Measurements from ENCODE around the gene OPCML. TPM values are rescaled to one million over a fixed set of nuclear protein-coding genes. Genes with fewer than 3 reads are reported as not detected.

Gene OPCML
- total RNA-seq, 1 donor from 2014 or later, result not detected

GRCh38 chr11:132646890-132647289, 885.4 kb downstream of the OPCML start:
- Histone ChIP-seq H3K27me3 (no peaks in the 10 kb centered on the region), H3K9me3 (no peaks in the 10 kb centered on the region), H3K4me3 (no peak overlapping the region), H3K36me3 (no peaks in the 10 kb centered on the region), H3K4me1 (no peaks in the 10 kb centered on the region), H3K27ac (no peak overlapping the region)
- intact Hi-C loops (cut with DNase I), result no loop called here
- no peak for DNase-seq (ENCODE audit: extremely low spot score in 2 of 2)
- TF ChIP-seq POLR2A (IDR thresholded peaks at IDR 0.05) (no peak), CTCF (IDR thresholded peaks at IDR 0.05) (no peak)

- Histone ChIP-seq H3K4me3 (no peak overlapping the region), H3K9me3 (no peaks in the 10 kb centered on the region), H3K27me3 (no peaks in the 10 kb centered on the region), H3K27ac (no peak overlapping the region), H3K36me3 (no peaks in the 10 kb centered on the region), H3K4me1 (no peaks in the 10 kb centered on the region)
- TF ChIP-seq POLR2A (IDR thresholded peaks at IDR 0.05) (no peak), CTCF (IDR thresholded peaks at IDR 0.05) (no peak), POLR2AphosphoS5 (IDR thresholded peaks at IDR 0.05; ENCODE audit: insufficient read depth in 1 of 2, low read depth in 1 of 2) (no peak)
- intact Hi-C loops (cut with DNase I), result no loop called here
- DNase-seq (ENCODE audit: extremely low spot score in 2 of 2), result no peak
These were observed 887.6 kb downstream of the OPCML start for GRCh38 chr11:132644520-132645239.

- no peak for DNase-seq (ENCODE audit: extremely low spot score in 2 of 2)
- Histone ChIP-seq H3K4me3 (no peak overlapping the region), H3K4me1 (no peaks in the 10 kb centered on the region), H3K27ac (no peak overlapping the region), H3K36me3 (no peaks in the 10 kb centered on the region), H3K27me3 (no peaks in the 10 kb centered on the region), H3K9me3 (no peaks in the 10 kb centered on the region)
- TF ChIP-seq POLR2A (IDR thresholded peaks at IDR 0.05), result no peak
- no peak for TF ChIP-seq CTCF (IDR thresholded peaks at IDR 0.05)
- no peak for TF ChIP-seq POLR2AphosphoS5 (IDR thresholded peaks at IDR 0.05; ENCODE audit: insufficient read depth in 1 of 2, low read depth in 1 of 2)
- intact Hi-C loops (cut with DNase I), result no loop called here
These were observed 889.1 kb downstream of the OPCML start for GRCh38 chr11:132643239-132643638.

- no peak for DNase-seq (ENCODE audit: extremely low spot score in 2 of 2)
- H3K27ac ChIP-seq, result no peak overlapping the region
- no peaks in the 10 kb centered on the region for H3K36me3 ChIP-seq
- H3K9me3 ChIP-seq, result no peaks in the 10 kb centered on the region
- no peaks in the 10 kb centered on the region for H3K27me3 ChIP-seq
- intact Hi-C loops (cut with DNase I), result no loop called here
- H3K4me3 ChIP-seq, result no peak overlapping the region
- H3K4me1 ChIP-seq, result no peaks in the 10 kb centered on the region
- TF ChIP-seq CTCF (IDR thresholded peaks at IDR 0.05), result no peak
- TF ChIP-seq POLR2AphosphoS5 (IDR thresholded peaks at IDR 0.05; ENCODE audit: insufficient read depth in 1 of 2, low read depth in 1 of 2), result no peak
- TF ChIP-seq POLR2A (IDR thresholded peaks at IDR 0.05), result no peak
These were observed 891.3 kb downstream of the OPCML start for GRCh38 chr11:132640952-132641351.

GRCh38 chr11:132639986-132640385, 892.3 kb downstream of the OPCML start:
- H3K4me3 ChIP-seq, result no peak overlapping the region
- no peaks in the 10 kb centered on the region for H3K36me3 ChIP-seq
- no peak for DNase-seq (ENCODE audit: extremely low spot score in 2 of 2)
- no peaks in the 10 kb centered on the region for H3K4me1 ChIP-seq
- TF ChIP-seq CTCF (IDR thresholded peaks at IDR 0.05) (no peak), POLR2AphosphoS5 (IDR thresholded peaks at IDR 0.05; ENCODE audit: insufficient read depth in 1 of 2, low read depth in 1 of 2) (no peak), POLR2A (IDR thresholded peaks at IDR 0.05) (no peak)
- no peak overlapping the region for H3K27ac ChIP-seq
- H3K27me3 ChIP-seq, result no peaks in the 10 kb centered on the region
- intact Hi-C loops (cut with DNase I), result no loop called here
- H3K9me3 ChIP-seq, result no peaks in the 10 kb centered on the region

All from vagina (tissue), 2 donors.